Liver (tissue), 9 donors: ENCODE results near the gene ERC2. TPM values are rescaled to one million over a fixed set of nuclear protein-coding genes. Genes with fewer than 3 reads are reported as not detected.

Experiments used
- DNase-seq: peaks from one replicate; pipeline ENCODE4 v3.0.0-alpha.2; 2017; ENCODE audit warnings: low spot score
- H3K27ac ChIP-seq, 2 donors: one replicate each; pipeline ENCODE4 v1.7.0; 2013; ENCODE audit warnings: inconsistent platforms in 2 of 2, low read length in 2 of 2, control low read depth in 1 of 2, low read depth in 1 of 2, mild to moderate bottlenecking in 1 of 2
- H3K27me3 ChIP-seq, 4 donors: one replicate each; pipeline versions ENCODE4 v1.6.1 to v1.7.0; 2013; ENCODE audit warnings: low read length in 3 of 4, inconsistent platforms in 1 of 4, mild to moderate bottlenecking in 1 of 4, moderate library complexity in 1 of 4; ENCODE audit not compliant: control insufficient read depth in 4 of 4, insufficient read depth in 4 of 4
- H3K36me3 ChIP-seq, 4 donors: one replicate each; pipeline versions ENCODE4 v1.6.1 to v1.7.0; 2013; ENCODE audit warnings: low read length in 3 of 4, mild to moderate bottlenecking in 3 of 4, low read depth in 1 of 4, moderate library complexity in 1 of 4; ENCODE audit not compliant: control insufficient read depth in 4 of 4, insufficient read depth in 3 of 4
- H3K4me1 ChIP-seq, 4 donors: one replicate each; pipeline versions ENCODE4 v1.6.1 to v1.7.0; 2013; ENCODE audit warnings: low read length in 3 of 4, mild to moderate bottlenecking in 3 of 4, moderate library complexity in 1 of 4; ENCODE audit not compliant: control insufficient read depth in 4 of 4, insufficient read depth in 4 of 4
- H3K4me3 ChIP-seq, 3 donors: one replicate each; pipeline versions ENCODE4 v1.6.1 to v1.7.0; 2013; ENCODE audit warnings: low read length in 3 of 3, control low read depth in 1 of 3, low read depth in 1 of 3, mild to moderate bottlenecking in 1 of 3
- H3K9ac ChIP-seq, 2 donors: one replicate each; pipeline ENCODE4 v1.7.0; 2013; ENCODE audit warnings: low read length in 2 of 2, mild to moderate bottlenecking in 2 of 2, moderate library complexity in 2 of 2, control low read depth in 1 of 2, low read depth in 1 of 2
- H3K9me3 ChIP-seq, 4 donors: one replicate each; pipeline versions ENCODE4 v1.6.1 to v1.7.0; 2013; ENCODE audit warnings: low read length in 3 of 4; ENCODE audit not compliant: control insufficient read depth in 4 of 4
- EGR1 ChIP-seq, 2 donors: IDR thresholded peaks; 2 replicates each; pipeline ENCODE4 v1.6.1; 2016 to 2018; ENCODE audit warnings: antibody characterized with exemption in 2 of 2, low read depth in 2 of 2
- FOXA1 ChIP-seq: IDR thresholded peaks from 2 replicates; pipeline ENCODE4 v1.6.1; 2016; ENCODE audit warnings: antibody characterized with exemption
- FOXA2 ChIP-seq: IDR thresholded peaks from 2 replicates; pipeline ENCODE4 v1.6.1; 2016; ENCODE audit warnings: antibody characterized with exemption
- GABPA ChIP-seq, 2 donors: IDR thresholded peaks in 1 of 2; conservative IDR thresholded peaks in 1 of 2; 2 replicates each; pipeline ENCODE4 v1.6.1; 2016; ENCODE audit warnings: antibody characterized with exemption in 2 of 2, mild to moderate bottlenecking in 1 of 2, moderate library complexity in 1 of 2
- HNF4A ChIP-seq, 2 donors: conservative IDR thresholded peaks; 2 replicates each; pipeline ENCODE4 v1.6.1; 2016; ENCODE audit warnings: antibody characterized with exemption in 2 of 2, mild to moderate bottlenecking in 2 of 2
- HNF4G ChIP-seq: IDR thresholded peaks from 2 replicates; pipeline ENCODE4 v1.6.1; 2016; ENCODE audit warnings: antibody characterized with exemption
- JUND ChIP-seq, 2 donors: IDR thresholded peaks; 2 replicates each; pipeline ENCODE4 v1.6.1; 2016; ENCODE audit warnings: antibody characterized with exemption in 2 of 2
- NR2F2 ChIP-seq: IDR thresholded peaks from 2 replicates; pipeline ENCODE4 v1.6.1; 2016; ENCODE audit warnings: antibody characterized with exemption
- RAD21 ChIP-seq, 2 donors: IDR thresholded peaks; 2 replicates each; pipeline ENCODE4 v1.6.1; 2016; ENCODE audit warnings: antibody characterized with exemption in 2 of 2, mild to moderate bottlenecking in 2 of 2
- RXRA ChIP-seq, 2 donors: IDR thresholded peaks; 2 replicates each; pipeline ENCODE4 v1.6.1; 2017 to 2018; ENCODE audit warnings: antibody characterized with exemption in 2 of 2, mild to moderate bottlenecking in 1 of 2
- SP1 ChIP-seq: IDR thresholded peaks from 2 replicates; pipeline ENCODE4 v1.6.1; 2018; ENCODE audit warnings: antibody characterized with exemption, mild to moderate bottlenecking
- TAF1 ChIP-seq: conservative IDR thresholded peaks from 2 replicates; pipeline ENCODE4 v1.6.1; 2016; ENCODE audit warnings: antibody characterized with exemption, mild to moderate bottlenecking
- YY1 ChIP-seq: IDR thresholded peaks from 2 replicates; pipeline ENCODE4 v1.6.1; 2016; ENCODE audit warnings: antibody characterized with exemption, mild to moderate bottlenecking
- WGBS: extraction: QIAGEN DNeasy Blood & Tissue Kit; methylation state at CpG from one replicate; pipeline ENCODE4 v1.1.7; 2013; 5-methylcytosine and 5-hydroxymethylcytosine counted together
- polyA plus RNA-seq, 2 donors: library from polyadenylated mRNA; stranded (reverse) in 1 of 2; unstranded in 1 of 2; fragments of 200-250 nt in 1 of 2; fragments of >200 nt in 1 of 2; fragmentation: Nextera tagmentation in 1 of 2; extraction: Ambion mirVana in 1 of 2; gene quantifications; one replicate each; pipeline versions ENCODE4 v1.2.1 to v1.2.3, GENCODE V29; 2013 to 2015
- total RNA-seq, 2 donors: library from RNA; depleted of rRNA; stranded (reverse); fragments of >200 nt; gene quantifications; one replicate each; pipeline ENCODE4 v1.2.3, GENCODE V29; 2014
- TF ChIP-seq, protein P1 (sequence below): IDR thresholded peaks from 2 replicates; pipeline ENCODE4 v1.6.1; 2016; ENCODE audit warnings: antibody characterized with exemption
- TF ChIP-seq, protein P2 (sequence below): IDR thresholded peaks from 2 replicates; pipeline ENCODE4 v1.6.1; 2016; ENCODE audit warnings: antibody characterized with exemption
- TF ChIP-seq, protein P3 (sequence below): IDR thresholded peaks from 2 replicates; pipeline ENCODE4 v1.6.1; 2016; ENCODE audit warnings: antibody characterized with exemption, mild to moderate bottlenecking
- TF ChIP-seq, protein P4 (sequence below): IDR thresholded peaks from 2 replicates; pipeline ENCODE4 v1.6.1; 2016; ENCODE audit warnings: antibody characterized with exemption
- TF ChIP-seq, protein P5 (sequence below): fragments of 150-350 bp; IDR thresholded peaks from 2 replicates; pipeline ENCODE4 v1.5.1; 2017; ENCODE audit warnings: improper control_type of control experiment, low read depth, low read length; ENCODE audit not compliant: missing input control
- donor health status: healthy.
- donor health status: healthy.
- donor health status: healthy.
- donor health status: healthy.
- donor health status: healthy.

Gene ERC2
- total and polyA plus RNA-seq, 4 donors: 0.14 to 0.25 TPM; not detected in 2

- no peak for DNase-seq
- H3K4me1 ChIP-seq: no peaks in the 10 kb centered on the region
- no peak overlapping the region for H3K9ac ChIP-seq
- TF ChIP-seq HNF4G (no peak), FOXA1 (no peak)
- TF ChIP-seq, protein P1, sequence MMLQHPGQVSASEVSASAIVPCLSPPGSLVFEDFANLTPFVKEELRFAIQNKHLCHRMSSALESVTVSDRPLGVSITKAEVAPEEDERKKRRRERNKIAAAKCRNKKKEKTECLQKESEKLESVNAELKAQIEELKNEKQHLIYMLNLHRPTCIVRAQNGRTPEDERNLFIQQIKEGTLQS: no peak
- no peak overlapping the region for H3K27ac ChIP-seq
- no peak overlapping the region for H3K4me3 ChIP-seq
- no peaks in the 10 kb centered on the region for H3K36me3 ChIP-seq
- peaks cover 0 to 2% (median 0%) of the 10 kb centered on the region in 4 donors for H3K27me3 ChIP-seq
- no peaks in the 10 kb centered on the region for H3K9me3 ChIP-seq
Measured at GRCh38 chr3:55724407-55724784, 743.9 kb downstream of the ERC2 start.

DNA sequence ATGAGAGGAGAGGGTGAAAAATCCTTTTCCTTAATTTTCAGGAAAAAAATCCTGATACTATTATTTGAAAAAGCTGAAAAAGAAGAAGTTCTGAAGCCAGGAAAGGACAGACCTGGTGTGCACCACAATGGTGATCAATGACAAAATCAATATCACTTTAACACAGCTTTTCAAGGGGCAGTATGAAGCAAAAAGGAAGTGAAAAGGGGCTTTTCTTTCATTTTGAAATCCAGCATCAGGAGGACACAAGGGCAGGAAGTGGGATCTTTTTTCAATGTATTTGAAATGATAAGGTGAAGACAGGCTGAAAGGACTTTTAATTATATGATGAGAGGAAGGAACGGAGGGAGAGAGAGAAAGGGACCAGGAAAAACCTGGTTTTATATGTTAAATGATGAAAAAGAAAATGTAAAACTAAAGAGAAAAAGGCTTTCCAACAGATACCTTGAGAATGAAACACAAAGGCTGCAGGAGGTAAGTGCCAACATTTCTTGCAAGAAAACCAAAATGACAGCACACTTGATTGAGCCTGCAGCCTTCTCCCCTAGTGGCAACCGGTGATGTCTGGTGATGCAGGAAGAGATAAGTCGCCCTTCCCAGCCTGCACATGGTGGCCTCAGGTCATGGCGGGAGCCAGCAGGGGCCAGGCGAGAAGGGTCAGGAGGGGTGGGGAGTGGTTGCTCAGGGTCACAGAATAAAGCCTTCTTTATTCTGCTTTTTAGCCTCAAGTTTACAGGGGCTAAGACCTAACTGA, 744.4 kb downstream of the ERC2 start:
- Histone ChIP-seq H3K27me3 (peaks cover 0 to 2% (median 0%) of the 10 kb centered on the region in 4 donors), H3K4me3 (no peak overlapping the region), H3K9me3 (no peaks in the 10 kb centered on the region), H3K27ac (no peak overlapping the region), H3K36me3 (no peaks in the 10 kb centered on the region), H3K9ac (no peak overlapping the region), H3K4me1 (no peaks in the 10 kb centered on the region)
- TF ChIP-seq, protein P2, sequence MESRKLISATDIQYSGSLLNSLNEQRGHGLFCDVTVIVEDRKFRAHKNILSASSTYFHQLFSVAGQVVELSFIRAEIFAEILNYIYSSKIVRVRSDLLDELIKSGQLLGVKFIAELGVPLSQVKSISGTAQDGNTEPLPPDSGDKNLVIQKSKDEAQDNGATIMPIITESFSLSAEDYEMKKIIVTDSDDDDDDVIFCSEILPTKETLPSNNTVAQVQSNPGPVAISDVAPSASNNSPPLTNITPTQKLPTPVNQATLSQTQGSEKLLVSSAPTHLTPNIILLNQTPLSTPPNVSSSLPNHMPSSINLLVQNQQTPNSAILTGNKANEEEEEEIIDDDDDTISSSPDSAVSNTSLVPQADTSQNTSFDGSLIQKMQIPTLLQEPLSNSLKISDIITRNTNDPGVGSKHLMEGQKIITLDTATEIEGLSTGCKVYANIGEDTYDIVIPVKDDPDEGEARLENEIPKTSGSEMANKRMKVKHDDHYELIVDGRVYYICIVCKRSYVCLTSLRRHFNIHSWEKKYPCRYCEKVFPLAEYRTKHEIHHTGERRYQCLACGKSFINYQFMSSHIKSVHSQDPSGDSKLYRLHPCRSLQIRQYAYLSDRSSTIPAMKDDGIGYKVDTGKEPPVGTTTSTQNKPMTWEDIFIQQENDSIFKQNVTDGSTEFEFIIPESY: no peak
- TF ChIP-seq, protein P3, sequence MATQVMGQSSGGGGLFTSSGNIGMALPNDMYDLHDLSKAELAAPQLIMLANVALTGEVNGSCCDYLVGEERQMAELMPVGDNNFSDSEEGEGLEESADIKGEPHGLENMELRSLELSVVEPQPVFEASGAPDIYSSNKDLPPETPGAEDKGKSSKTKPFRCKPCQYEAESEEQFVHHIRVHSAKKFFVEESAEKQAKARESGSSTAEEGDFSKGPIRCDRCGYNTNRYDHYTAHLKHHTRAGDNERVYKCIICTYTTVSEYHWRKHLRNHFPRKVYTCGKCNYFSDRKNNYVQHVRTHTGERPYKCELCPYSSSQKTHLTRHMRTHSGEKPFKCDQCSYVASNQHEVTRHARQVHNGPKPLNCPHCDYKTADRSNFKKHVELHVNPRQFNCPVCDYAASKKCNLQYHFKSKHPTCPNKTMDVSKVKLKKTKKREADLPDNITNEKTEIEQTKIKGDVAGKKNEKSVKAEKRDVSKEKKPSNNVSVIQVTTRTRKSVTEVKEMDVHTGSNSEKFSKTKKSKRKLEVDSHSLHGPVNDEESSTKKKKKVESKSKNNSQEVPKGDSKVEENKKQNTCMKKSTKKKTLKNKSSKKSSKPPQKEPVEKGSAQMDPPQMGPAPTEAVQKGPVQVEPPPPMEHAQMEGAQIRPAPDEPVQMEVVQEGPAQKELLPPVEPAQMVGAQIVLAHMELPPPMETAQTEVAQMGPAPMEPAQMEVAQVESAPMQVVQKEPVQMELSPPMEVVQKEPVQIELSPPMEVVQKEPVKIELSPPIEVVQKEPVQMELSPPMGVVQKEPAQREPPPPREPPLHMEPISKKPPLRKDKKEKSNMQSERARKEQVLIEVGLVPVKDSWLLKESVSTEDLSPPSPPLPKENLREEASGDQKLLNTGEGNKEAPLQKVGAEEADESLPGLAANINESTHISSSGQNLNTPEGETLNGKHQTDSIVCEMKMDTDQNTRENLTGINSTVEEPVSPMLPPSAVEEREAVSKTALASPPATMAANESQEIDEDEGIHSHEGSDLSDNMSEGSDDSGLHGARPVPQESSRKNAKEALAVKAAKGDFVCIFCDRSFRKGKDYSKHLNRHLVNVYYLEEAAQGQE: no peak
- no peak for TF ChIP-seq SP1
- no peak for TF ChIP-seq RXRA (IDR thresholded peaks at IDR 0.05)
- TF ChIP-seq, protein P4, sequence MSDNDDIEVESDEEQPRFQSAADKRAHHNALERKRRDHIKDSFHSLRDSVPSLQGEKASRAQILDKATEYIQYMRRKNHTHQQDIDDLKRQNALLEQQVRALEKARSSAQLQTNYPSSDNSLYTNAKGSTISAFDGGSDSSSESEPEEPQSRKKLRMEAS: no peak
- no peak for TF ChIP-seq HNF4A (conservative IDR thresholded peaks at IDR 0.05)
- no peak for TF ChIP-seq NR2F2
- TF ChIP-seq, protein P5, sequence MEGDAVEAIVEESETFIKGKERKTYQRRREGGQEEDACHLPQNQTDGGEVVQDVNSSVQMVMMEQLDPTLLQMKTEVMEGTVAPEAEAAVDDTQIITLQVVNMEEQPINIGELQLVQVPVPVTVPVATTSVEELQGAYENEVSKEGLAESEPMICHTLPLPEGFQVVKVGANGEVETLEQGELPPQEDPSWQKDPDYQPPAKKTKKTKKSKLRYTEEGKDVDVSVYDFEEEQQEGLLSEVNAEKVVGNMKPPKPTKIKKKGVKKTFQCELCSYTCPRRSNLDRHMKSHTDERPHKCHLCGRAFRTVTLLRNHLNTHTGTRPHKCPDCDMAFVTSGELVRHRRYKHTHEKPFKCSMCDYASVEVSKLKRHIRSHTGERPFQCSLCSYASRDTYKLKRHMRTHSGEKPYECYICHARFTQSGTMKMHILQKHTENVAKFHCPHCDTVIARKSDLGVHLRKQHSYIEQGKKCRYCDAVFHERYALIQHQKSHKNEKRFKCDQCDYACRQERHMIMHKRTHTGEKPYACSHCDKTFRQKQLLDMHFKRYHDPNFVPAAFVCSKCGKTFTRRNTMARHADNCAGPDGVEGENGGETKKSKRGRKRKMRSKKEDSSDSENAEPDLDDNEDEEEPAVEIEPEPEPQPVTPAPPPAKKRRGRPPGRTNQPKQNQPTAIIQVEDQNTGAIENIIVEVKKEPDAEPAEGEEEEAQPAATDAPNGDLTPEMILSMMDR: no peak
- TF ChIP-seq FOXA2: no peak
- TF ChIP-seq YY1: no peak
- TF ChIP-seq, protein P1: no peak
- no peak for TF ChIP-seq TAF1
- TF ChIP-seq GABPA (IDR thresholded peaks at IDR 0.05 in 1 of 2, conservative IDR thresholded peaks at IDR 0.05 in 1 of 2): no peak
- TF ChIP-seq HNF4G: no peak
- TF ChIP-seq FOXA1: no peak
- TF ChIP-seq RAD21 (IDR thresholded peaks at IDR 0.05): no peak
- TF ChIP-seq JUND (IDR thresholded peaks at IDR 0.05): no peak
- no peak for TF ChIP-seq EGR1 (IDR thresholded peaks at IDR 0.05; ENCODE audit: low read depth in 2 of 2)
- no peak for DNase-seq
- WGBS: 48% methylated on average over 5 of the region's 5 CpGs
